GM18505 (cell line): ENCODE results near the gene CHRDL2.

ENCODE experiments used
- ATAC-seq: cut with Tn5 transposase; IDR thresholded peaks from one replicate; pipeline ENCODE4 v1.9.1; 2021; ENCODE audit not compliant: unreplicated experiment
- POLR2A ChIP-seq: IDR thresholded peaks from 4 replicates; pipeline ENCODE4 v1.6.1; 2011; ENCODE audit warnings: borderline replicate concordance; ENCODE audit not compliant: insufficient read depth, insufficient read length; ENCODE audit errors: extremely low read depth

Gene CHRDL2

GRCh38 chr11:74735365-74735928, 4.2 kb upstream of the CHRDL2 start:
- no peak for TF ChIP-seq POLR2A
- no peak for ATAC-seq

- no peak for ATAC-seq
- no peak for TF ChIP-seq POLR2A
These were observed 3.3 kb upstream of the CHRDL2 start for GRCh38 chr11:74734559-74734925.

- TF ChIP-seq POLR2A = no peak
- no peak for ATAC-seq
These were observed 510 bp downstream of the CHRDL2 start for GRCh38 chr11:74730571-74731260.

- TF ChIP-seq POLR2A = no peak
- no peak for ATAC-seq
These were observed 1.8 kb downstream of the CHRDL2 start for GRCh38 chr11:74729397-74729796.

- TF ChIP-seq POLR2A = no peak
- no peak for ATAC-seq
These were observed 4.6 kb downstream of the CHRDL2 start for GRCh38 chr11:74726547-74727182.

- no peak for TF ChIP-seq POLR2A
- no peak for ATAC-seq
These were observed 5.5 kb downstream of the CHRDL2 start for GRCh38 chr11:74725701-74726100.

- ATAC-seq = no peak
- no peak for TF ChIP-seq POLR2A
These were observed 7.7 kb downstream of the CHRDL2 start for GRCh38 chr11:74723511-74723910.

- no peak for ATAC-seq
- TF ChIP-seq POLR2A = no peak
These were observed 9.8 kb downstream of the CHRDL2 start for GRCh38 chr11:74721479-74721835.

- ATAC-seq = no peak
- no peak for TF ChIP-seq POLR2A
These were observed 10.4 kb downstream of the CHRDL2 start for GRCh38 chr11:74720596-74721478.

GRCh38 chr11:74719011-74719410, 12.2 kb downstream of the CHRDL2 start:
- TF ChIP-seq POLR2A = no peak
- no peak for ATAC-seq

- no peak for ATAC-seq
- TF ChIP-seq POLR2A = no peak
These were observed 13.8 kb downstream of the CHRDL2 start for GRCh38 chr11:74717221-74717969.

GRCh38 chr11:74714904-74715303, 16.3 kb downstream of the CHRDL2 start:
- no peak for ATAC-seq
- no peak for TF ChIP-seq POLR2A

- no peak for ATAC-seq
- TF ChIP-seq POLR2A = no peak
These were observed 17.5 kb downstream of the CHRDL2 start for GRCh38 chr11:74713686-74714085.
